Astrocyte of the spinal cord (primary cell): ENCODE results near the gene SLC12A8.

Source experiments
- DNase-seq: peaks from one replicate; pipeline ENCODE4 v3.0.0; 2011; ENCODE audit warnings: low read depth, low spot score
- H3K4me3 ChIP-seq: 2 replicates; pipeline ENCODE4 v1.5.1; 2011; ENCODE audit warnings: low read depth, mild to moderate bottlenecking, low read length, moderate library complexity
- CTCF ChIP-seq: IDR thresholded peaks from 2 replicates; pipeline ENCODE4 v1.5.1; 2012; ENCODE audit warnings: low read depth, mild to moderate bottlenecking, low read length, inconsistent platforms
- in situ Hi-C: cut with HindIII; loops from 2 replicates; pipeline ENCODE4 v1.10.0; 2017; ENCODE audit warnings: low sequenced_read_pairs

Gene SLC12A8

GRCh38 chr3:125220727-125221429 is 8.3 kb upstream of the SLC12A8 start:
- no peak for DNase-seq
- no peak for TF ChIP-seq CTCF
- no peak overlapping the region for H3K4me3 ChIP-seq
- in situ Hi-C loops, result no loop called here

GRCh38 chr3:125220183-125220582 is 7.6 kb upstream of the SLC12A8 start:
- no peak overlapping the region for H3K4me3 ChIP-seq
- no peak for TF ChIP-seq CTCF
- no peak for DNase-seq
- in situ Hi-C loops, result no loop called here

DNA sequence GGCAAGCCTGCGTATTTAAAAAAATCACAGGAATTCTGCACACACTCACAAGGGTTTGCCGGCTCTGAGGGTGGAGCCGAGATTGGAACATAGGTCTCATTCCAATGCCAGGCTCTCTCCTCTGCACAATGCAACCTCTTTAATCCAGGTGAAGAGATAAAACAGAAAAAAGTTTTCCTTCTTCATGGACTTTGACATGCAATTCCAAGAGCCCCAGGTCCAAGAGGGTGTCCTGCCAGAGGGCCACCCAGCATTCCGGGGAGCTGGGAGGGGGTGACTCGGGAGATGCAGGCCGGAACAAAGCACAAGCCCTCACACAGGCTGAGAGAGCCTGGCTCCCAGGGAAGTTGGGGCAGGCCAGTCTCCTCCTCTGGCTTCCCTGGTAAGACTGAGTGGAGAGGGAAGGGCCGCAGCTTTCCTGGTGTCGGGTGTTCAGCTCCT is 6.7 kb upstream of the SLC12A8 start:
- H3K4me3 ChIP-seq, result no peak overlapping the region
- no peak for TF ChIP-seq CTCF
- in situ Hi-C loops, result no loop called here
- DNase-seq, result no peak

GRCh38 chr3:125214738-125215137 is 2.2 kb upstream of the SLC12A8 start:
- TF ChIP-seq CTCF, result no peak
- H3K4me3 ChIP-seq, result no peak overlapping the region
- in situ Hi-C loops, result no loop called here
- no peak for DNase-seq

DNA sequence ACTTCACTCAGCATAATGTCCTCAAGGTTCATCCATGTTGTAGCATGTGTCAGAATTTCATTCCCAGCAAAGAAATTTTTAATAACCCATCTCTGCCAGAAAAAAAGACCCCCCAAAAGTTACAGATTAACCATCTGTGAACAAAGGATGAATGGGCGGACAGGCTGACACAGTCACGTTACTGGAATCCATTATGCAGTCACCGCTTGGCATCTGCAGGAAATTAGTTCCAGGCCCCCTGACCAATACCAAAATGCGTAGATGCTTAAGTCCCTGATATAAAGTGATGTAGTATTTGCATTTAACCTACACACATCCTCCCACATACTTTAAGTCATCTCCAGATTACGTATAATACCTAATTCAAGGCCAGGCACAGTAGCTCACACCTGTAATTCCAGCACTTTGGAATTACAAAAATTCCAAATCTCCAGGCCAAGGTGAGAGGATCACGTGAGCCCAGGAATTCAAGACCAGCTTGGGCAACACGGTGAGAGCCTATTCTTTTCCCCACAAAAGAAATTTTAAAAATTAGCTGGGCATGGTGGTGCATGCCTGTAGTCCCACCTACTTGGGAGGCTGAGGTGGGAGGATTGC is 1.5 kb upstream of the SLC12A8 start:
- peak; percentile 71 for DNase-seq
- no peak overlapping the region for H3K4me3 ChIP-seq
- in situ Hi-C loops, result no loop called here
- no peak for TF ChIP-seq CTCF

- no peak for TF ChIP-seq CTCF
- no peak overlapping the region for H3K4me3 ChIP-seq
- in situ Hi-C loops, result no loop called here
- DNase-seq, result no peak
Observed at GRCh38 chr3:125213364-125213755, 812 bp upstream of the SLC12A8 start.
